GM21447 (cell line): Measurements from ENCODE around the gene NFATC2.

Source experiments
- ATAC-seq: cut with Tn5 transposase; IDR thresholded peaks from one replicate; pipeline ENCODE4 v1.9.1; 2021; ENCODE audit not compliant: unreplicated experiment

NFATC2 gene

DNA sequence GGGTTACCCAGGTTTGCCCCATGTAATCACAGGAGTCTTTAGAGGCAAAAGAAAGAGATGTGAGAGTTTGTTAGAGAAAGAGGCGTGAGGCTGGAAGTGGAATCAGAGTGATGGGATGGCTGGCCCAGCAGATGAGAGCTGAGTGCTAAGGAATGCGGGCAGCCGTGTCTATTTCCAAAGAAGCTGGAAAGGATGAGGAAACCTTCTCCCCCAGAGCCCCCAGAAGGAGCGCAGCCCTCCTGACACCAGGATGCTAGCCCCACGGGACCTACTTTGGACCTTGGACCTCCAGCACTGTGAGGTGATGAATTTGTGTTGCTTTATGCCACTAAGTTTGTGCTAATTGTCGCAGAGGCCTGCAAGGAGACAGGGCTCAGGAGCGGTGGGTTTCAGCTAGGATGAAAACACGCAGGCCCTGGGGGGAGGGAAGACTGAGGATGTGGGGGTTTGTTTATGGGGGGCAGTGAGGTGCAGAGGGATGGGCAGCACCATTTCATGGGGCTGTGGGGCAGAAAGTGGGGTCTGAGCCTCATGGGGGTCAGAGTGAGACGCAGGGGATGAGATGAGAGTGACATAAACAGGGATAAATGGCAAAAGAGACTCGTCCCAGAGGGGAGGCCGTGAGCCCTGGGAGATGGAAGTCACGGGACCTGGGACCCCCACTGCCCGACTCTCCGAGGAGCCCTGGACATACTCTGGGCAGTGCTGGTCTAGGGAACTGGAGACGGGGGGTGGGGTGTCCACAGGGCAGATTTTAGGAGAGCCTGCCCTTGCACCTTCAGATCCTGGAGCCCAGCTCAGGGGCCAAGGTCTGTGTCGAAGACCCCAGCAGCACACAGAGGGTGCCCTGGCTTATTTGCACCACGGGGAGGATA, 160.2 kb downstream of the NFATC2 start:
- no peak for ATAC-seq

DNA sequence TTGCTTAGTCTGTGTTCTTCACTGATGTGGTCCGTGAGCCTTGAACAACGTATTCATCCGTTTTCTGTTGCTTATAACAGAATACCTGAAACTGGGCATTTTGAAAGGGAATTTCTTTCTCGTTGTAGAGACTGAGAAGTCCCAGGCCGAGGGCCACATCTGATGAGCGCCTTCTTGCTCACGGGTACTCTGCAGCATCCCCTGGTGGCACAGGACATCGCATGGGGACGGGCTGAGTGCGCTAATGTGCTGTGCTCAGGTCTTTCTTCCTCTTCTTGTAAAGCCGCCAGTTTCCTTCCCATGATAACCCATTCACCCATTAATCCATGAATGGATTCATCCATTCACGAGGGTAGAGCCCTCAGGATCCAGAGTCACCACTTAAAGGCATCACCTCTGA, 161.0 kb downstream of the NFATC2 start:
- ATAC-seq: no peak

DNA sequence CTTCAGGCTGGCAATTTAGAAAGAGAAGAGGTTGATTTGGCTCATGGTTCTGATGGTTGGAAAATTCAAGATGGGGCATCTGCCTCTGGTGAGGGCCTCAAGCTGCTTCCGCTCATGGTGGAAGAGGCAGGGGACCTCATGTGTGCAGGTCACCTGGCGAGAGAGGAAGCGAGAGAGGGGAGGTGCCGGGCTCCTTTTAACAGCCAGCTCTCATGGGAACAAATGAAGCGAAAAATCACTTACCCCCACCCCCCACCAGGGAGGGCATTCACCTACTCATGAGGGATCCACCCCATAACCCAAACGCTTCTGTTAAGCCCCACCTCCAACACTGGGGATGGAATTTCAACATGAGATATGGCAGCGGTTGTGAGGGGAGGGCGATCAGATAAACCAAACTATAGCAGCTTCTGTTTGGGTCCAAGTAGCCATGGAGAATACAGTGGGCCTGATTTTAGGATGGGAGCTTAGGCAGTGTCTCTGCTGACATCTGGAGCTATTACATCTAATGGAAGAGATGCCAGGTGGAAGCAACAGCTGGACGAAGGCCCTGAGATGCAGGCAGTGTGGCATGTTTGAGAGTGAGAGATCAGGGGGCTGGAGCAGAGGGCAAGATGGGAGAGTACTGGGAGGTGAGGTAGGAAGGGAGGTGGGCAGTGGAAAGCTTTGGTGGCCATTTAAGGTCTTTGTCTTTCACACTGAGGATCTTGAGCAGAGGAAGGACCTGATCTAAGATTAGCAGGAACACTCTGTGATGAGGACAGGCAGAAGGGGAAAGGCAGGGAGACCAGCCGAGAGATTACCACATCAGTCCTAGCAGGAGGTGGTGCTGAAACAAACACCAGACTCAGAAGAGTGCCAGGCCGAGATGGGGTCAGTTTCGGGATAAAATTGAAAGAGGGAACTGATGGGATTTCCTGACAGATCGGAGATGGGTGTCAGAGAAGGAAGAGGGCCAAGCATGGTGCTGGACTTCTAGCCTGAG, 161.8 kb downstream of the NFATC2 start:
- no peak for ATAC-seq

DNA sequence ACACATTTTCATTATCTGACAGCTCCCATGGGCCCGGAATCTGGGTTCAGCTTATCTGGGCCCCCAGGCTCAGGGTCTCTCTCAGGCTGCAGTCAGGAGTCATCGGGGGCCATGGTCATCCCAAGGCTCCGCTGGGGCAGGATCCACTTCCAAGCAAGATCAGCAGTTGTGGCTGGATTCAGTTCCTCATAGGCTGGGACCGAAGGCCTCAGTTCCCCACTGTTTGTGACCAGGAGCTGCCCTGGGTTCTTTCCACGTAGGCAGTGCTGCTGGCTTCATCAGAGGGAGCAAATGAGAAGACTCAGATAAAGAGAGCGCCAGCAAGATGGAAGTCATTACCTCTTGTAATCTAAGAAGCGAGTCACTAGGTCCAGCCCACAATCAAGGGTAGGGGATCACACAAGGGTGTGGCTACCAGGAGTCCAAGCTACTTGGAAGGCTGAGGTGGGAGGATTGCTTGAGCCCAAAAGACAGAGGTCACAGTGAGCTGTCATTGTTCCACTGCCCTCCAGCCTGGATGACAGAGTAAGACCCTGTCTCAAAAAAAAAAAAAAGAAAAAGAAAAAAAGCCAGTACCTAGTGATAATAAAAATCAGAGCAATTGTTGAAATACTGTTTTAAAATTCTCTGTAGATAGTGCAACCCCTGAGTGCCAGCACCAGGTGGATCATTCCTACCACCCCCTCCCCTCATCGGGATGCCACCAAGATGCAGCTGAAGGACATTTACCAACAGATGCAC, 162.7 kb downstream of the NFATC2 start:
- ATAC-seq: no peak

DNA sequence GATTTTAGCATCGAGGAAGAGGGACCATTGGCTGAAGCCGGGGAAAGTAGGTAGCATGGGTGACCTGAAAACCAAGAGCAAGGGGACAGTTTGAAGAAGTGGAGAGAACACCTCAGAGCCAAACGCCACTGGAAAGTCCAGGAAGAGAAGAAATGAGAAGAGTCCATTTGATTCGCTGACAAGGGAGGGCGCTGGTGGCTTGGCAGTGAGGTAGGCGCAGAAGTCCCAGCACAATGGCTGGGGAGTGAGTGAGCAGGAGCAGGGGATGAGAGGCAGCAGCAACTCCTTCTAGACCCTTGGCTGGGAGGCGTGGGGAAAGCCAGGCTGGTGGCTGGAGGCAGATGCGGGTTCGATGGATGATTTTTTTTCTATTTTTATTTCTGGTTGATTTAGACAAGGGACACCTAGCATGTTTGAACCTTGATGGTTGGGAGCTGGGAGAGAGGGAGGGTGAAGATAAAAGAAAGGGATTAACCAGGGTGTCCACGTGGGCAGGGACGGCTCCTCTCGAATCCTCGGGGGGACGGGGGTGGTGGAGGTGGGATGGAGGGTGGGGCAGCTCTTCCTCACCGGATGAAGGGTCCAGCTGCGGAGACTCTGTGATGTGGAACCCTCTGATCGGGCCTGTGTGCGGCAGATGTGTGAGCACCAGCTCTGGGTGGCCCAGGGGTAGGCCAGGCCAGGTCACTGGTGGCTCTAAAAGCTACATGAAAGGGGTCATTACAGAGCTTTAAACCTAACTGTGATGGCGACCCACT, 164.2 kb downstream of the NFATC2 start:
- ATAC-seq: no peak

DNA sequence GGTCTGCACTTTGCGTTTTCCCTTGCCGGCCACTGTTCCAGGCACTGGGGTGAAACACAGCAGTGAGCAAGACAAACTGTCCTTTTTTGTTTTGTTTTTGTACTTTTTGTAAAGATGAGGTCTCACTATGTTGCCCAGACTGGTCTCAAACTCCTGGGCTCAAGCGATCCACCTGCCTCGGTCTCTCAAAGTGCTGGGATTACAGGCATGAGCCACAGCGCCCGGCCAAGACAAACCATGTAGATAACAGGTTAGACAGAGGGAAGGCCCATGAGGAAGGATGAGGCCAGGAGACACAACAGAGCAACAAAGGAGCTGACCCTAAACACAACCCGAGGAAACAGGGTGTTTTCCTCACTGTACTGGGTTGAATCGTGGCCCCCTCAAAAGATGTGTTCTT, 165.4 kb downstream of the NFATC2 start:
- no peak for ATAC-seq

DNA sequence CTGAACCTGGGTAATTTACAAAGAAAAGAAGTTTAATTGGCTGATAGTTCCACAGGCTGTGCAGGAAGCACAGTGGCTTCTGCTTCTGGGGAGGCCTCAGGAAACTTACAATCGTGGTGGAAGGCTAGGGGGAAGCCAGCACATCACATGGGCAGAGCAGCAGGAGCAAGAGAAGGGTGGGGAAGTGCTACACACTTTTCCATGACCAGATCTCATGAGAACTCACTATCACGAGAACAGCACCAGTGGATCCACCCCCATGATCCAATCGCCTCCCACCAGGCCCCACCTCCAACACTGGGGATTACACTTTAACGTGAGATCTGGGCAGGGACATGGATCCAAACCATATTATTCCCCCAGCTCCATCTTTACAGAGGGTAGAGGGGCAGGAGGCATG, 166.4 kb downstream of the NFATC2 start:
- ATAC-seq: no peak

DNA sequence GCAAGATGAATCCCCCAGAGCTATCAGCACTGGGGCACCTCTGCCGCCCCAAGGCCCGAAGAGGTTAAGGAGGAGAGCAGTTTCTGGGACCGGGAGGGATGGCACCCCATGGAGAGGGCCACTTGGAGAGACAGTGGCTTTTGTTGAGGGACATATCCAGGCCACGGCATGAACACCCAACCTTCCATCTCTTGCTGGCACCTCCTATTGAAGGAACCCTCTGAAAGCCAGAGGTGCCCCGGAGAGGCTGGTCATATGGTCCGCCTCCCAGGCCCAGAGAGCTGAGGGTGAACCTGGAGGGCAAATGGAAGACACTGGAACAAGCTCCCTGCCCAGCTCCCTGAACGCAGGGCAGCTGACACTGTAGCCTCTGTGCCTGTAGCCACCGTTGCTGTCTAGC, 167.0 kb downstream of the NFATC2 start:
- no peak for ATAC-seq

DNA sequence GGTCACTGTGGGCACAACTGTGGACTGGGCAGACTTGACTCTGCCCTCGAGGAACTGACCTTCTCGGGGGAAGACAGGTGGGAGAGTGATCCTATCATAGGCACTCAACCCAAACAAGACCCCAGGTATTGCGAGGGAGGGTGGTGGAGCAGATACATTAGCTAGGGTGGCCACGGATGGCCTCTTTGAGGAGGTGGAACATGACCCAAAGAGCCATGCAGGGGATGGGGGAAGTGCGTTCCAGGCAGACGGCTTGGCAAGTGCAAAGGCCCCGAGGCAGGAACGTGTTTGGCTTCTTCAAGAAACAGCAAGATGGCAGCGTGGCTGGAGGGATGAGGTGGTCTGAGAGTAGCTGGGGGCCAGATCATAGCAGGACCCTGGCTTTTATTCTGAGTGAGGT, 167.6 kb downstream of the NFATC2 start:
- no peak for ATAC-seq

DNA sequence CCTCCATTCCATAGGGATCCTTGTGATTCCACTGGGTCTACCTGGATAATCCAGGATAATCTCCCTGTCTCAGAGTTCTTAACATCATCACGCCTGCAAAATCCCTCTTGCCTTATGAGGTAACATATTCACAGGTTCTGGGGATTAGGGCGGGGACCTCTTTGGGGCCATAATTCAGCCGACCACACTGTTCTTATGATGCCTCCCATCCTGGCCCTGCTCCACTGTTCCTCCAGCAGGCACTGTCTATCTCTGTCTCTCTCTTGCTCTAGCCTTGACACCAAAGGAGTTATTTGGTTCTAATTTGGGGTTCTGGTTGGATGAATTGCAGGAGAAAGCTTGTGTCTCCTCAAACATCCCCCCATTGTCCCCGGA, 168.1 kb downstream of the NFATC2 start:
- ATAC-seq: no peak

DNA sequence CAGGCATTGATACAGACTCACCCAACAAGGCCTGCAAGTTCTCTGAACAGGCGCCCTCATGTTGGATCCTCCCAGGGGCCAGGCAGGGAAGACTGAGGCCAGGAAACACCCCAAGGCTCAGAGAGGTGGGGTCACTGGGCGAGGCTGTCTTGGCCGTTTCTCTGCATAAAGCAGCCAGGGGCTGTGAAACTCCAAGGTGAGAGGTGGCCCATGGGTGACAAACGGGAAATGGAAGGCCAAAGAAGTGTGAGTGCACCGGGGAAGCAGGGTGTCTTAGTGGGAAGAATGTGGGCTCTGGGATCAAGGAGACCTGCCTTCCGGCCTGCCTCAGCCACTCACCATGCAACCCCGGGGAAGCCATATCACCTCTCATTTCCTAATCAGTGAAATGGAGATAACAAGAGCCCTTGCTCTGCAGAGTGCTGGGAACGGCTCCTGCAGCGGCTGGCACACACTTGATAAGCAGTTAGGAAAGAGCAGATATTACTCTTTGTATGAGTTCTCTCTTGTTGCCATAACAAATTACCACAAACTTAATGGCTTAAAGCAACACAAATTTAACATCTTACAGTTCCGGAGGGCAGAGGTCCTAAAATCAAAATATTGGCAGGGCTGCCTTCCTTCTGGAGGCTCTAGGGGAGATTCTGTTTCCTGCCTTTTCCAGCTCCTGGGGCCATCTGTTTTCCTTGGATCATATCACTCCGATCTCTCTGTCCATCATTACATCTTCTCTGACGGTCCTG, 168.6 kb downstream of the NFATC2 start:
- no peak for ATAC-seq

DNA sequence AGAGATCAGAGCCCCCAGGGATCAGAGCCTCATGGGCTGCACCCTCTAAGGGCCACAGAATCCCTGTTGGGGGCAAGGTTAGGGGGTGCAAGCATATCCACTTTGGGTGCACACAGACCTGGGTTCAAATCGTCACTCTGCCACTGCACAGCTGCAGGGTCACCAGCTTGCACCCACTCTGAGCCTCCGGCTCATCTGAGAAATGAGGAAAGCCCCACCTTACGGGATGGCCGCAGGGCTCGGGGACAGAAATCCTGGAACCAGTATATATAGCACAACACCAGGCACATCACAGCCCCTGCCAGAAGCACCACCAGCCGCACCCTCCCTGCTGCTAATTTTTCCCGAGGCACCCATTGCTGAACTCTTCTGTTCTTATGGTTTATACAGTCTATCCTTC, 169.6 kb downstream of the NFATC2 start:
- no peak for ATAC-seq

DNA sequence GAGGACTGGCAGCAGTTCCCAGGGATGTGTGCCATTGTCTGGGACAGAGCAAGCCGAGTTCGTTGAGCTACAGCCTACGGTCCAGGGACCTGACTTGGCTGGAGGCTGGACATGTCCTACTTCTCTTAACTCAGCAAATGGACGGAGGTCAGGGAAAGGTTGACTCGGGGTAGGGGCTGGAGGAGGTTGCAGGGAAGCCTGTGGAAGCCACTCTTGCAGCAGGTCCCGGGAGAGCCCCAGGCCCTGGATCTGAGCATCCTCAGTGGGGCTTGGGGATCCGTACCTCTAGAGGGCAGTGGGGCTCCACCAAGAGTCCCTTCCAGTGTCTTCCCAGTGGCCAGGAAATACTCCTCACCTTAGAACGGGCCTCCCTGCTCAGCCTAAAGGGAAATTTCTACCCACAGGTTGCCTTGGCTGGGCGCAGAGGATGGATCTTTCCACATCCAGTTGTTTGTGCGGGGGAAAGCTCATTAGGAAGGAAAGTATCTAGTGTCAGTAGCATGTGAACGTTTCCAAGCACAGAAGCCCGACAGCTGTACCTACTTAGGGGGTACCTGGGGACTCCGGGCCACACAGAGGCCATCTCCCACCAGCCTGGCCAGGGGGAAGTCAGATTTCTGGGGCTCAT, 170.2 kb downstream of the NFATC2 start:
- no peak for ATAC-seq

DNA sequence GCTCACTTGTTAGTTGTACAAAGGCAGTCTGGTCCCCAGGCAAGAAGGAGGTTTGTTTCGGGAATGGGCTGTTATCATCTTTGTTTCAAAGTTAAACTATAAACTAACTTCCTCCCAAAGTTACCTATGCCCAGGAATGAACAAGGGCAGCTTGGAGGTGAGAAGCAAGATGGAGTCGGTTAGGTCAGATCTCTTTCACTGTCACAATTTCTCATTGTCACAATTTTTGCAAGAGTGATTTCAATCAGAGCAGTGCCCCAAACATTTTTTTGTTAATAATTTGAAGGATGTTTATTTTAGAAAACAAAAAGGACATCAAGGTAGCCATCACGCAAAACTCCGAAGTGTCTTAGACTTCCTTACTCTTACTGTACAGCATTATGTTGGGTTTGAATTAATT, 170.8 kb downstream of the NFATC2 start:
- no peak for ATAC-seq

DNA sequence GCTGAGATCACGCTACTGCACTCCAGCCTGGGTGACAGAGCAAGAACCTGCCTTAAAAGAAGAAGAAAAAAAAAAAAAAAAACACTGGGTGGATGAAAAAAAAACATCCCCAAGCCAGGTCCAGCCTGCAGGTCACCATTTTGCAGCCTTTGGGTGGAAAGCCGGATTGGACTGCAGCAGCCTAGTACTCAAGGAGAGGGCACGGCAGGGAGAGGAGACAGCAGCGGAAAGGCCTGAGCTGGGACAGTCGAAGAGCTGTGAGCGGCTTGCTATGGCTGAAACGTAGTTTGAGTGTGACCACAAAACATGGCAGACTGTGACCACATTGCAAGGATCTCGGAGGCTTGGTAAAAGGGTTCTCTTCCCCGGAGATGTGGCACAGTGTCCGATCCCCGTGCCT, 173.0 kb downstream of the NFATC2 start:
- ATAC-seq: no peak

DNA sequence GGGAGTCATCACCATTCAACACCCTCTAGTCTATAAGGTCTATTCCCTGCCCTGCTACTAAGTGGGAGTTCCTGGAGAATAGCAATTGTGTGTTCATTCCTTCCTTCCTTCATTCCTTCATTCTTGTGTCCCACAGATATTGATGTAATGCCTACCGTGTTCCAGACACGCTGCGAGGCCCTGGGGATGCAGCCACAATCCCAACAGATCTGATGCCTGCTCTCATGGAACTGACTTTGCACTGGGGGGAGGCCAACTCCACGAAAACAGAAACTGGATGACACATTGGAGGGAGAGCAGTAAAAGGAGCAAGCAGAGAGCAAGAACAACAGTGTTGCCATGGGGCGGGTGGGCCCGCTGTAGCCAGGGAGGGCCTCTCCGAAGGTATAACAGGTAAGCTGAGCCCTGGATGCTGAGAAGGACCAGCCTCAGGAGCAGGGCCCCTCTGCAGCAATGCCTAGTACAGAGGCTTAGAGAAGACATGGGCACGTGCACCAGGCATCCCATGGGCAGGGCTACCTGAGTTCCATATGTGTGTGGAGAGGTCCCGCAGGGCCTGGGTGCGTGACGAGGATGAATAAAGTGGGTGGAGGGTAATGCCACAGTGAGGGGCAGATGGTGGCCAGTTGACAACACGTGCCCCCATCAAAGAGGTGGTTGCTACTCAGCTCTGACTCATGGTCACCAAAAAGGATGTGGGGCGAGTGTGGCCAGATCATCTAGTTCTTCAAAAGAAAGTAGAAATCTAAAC, 173.9 kb downstream of the NFATC2 start:
- no peak for ATAC-seq

DNA sequence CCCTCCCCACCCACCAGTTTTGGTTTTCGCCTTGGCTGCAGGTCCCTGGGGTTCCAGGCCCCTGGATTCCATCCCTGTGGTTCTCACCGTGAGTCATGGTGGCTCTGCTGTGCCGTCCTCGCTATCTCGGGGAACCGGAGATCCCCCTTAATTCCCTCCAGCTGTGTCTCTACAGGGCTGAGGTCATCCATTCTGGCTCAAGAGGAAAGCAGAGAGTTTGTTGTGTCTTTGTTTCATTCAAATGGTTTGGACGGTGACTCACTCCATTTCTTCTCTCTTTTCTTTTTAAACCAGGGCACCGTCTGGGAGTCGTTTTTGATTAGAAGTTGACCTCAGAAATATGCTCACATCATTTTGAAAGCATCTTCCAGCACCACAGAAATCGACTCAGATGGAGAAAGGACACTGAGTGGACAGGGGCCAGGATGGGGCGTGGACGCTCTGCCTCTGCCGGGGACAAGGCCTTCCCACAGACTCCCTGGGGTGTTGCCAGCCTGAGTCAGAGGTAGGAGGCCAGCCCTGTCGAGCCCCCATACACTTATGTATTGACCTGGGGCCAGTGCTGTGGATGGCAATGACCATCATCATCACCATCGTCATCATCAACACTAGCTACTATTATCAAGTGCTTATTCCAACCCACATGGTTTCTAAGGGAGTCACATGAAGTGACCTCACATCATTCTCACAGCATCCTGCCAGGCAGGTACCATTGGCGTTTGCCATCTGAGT, 176.2 kb downstream of the NFATC2 start:
- no peak for ATAC-seq

DNA sequence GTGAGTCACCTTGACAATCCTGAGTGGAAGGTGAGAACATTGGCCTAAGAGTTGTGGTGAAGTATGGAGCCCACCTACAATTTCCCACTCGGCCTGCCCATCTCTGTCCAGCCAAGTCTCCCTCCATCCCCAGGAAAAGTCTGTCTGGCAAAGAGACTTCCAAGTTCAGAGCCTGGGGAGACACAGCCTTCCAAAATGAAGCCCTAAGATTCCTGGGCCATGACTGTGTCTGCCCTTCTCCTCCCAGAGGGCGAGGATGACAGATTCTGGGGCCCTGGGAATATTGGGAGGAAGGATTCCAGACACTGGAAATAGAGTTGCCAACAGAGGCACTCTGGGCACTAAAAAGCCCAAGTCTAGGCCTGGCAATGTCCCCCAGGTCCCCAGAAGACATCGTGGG, 176.8 kb downstream of the NFATC2 start:
- ATAC-seq: no peak
